Uterus (tissue), 4 donors: Measurements from ENCODE around the gene TBXAS1. TPM values are rescaled to one million over a fixed set of nuclear protein-coding genes. Genes with fewer than 3 reads are reported as not detected.
"Not testable (repeated sequence)": the region's sequence is repeated elsewhere in the genome, so short reads cannot be mapped to it uniquely, and the experiment has no call there.

Source experiments
- DNase-seq, 2 donors: peaks; one replicate each; pipeline ENCODE4 v3.0.0-alpha.2; 2019 to 2020
- H3K27ac ChIP-seq, 2 donors: fragments of 200-600 bp; sonication (generic); 1 replicate in 1 of 2; 2 replicates in 1 of 2; pipeline ENCODE4 v1.5.1; 2016 to 2018
- H3K27me3 ChIP-seq, 2 donors: fragments of 200-600 bp; sonication (generic); one replicate each; pipeline ENCODE4 v1.5.1; 2018 to 2019; ENCODE audit warnings: control low read depth in 1 of 2
- H3K36me3 ChIP-seq, 2 donors: fragments of 200-600 bp; sonication (generic); one replicate each; pipeline ENCODE4 v1.5.1; 2019; ENCODE audit warnings: control low read depth in 1 of 2
- H3K4me1 ChIP-seq, 2 donors: fragments of 200-600 bp; sonication (generic); one replicate each; pipeline ENCODE4 v1.5.1; 2018 to 2019; ENCODE audit warnings: control low read depth in 1 of 2
- H3K4me3 ChIP-seq, 2 donors: fragments of 200-600 bp; sonication (generic); 1 replicate in 1 of 2; 2 replicates in 1 of 2; pipeline ENCODE4 v1.5.1; 2018 to 2019; ENCODE audit warnings: mild to moderate bottlenecking in 1 of 2
- H3K9me3 ChIP-seq, 2 donors: fragments of 200-600 bp; sonication (generic); one replicate each; pipeline ENCODE4 v1.5.1; 2019; ENCODE audit warnings: control low read depth in 1 of 2
- CTCF ChIP-seq, 4 experiments: fragments of 200-600 bp in 2 of 4; fragments of 450-650 bp in 2 of 4; sonication (generic) in 2 of 4; IDR thresholded peaks; one replicate each; pipeline ENCODE4 v1.5.1; 2016 to 2019; ENCODE audit warnings: antibody characterized with exemption in 4 of 4, mild to moderate bottlenecking in 2 of 4, moderate library complexity in 1 of 4
- POLR2A ChIP-seq, 2 donors: fragments of 450-650 bp; IDR thresholded peaks; one replicate each; pipeline ENCODE4 v1.6.1; 2016; ENCODE audit warnings: antibody characterized with exemption in 2 of 2, mild to moderate bottlenecking in 1 of 2, moderate library complexity in 1 of 2
- intact Hi-C: fragments of 100-400 bp; cut with DNase I; formaldehyde crosslinking; loops from one replicate; pipeline ENCODE4 v1.15.1; 2023; ENCODE audit warnings: low total_unique reads
- total RNA-seq, 4 donors: library from RNA; depleted of rRNA in 3 of 4; stranded (reverse); fragments of >200 nt in 3 of 4; gene quantifications; one replicate each; pipeline versions ENCODE4 v1.1.0 to v1.2.4, GENCODE V29; 2014 to 2023
- donor health status: DM: yes; HTN: yes; CAD: no.

Gene TBXAS1
- total RNA-seq, 4 donors from 2014 or later = 6.6 to 14.3 (median 11.9) TPM

- Histone ChIP-seq H3K27me3 (no peaks in the 10 kb centered on the region), H3K27ac (no peak overlapping the region), H3K9me3 (no peaks in the 10 kb centered on the region), H3K36me3 (no peaks in the 10 kb centered on the region), H3K4me3 (no peak overlapping the region), H3K4me1 (no peaks in the 10 kb centered on the region)
- intact Hi-C loops = no loop called here
- TF ChIP-seq CTCF (IDR thresholded peaks at IDR 0.05) (no peak), POLR2A (IDR thresholded peaks at IDR 0.05) (no peak)
- no peak for DNase-seq
These were observed 11.7 kb downstream of the TBXAS1 start for GRCh38 chr7:139840776-139841175.

- TF ChIP-seq CTCF (IDR thresholded peaks at IDR 0.05) (no peak), POLR2A (IDR thresholded peaks at IDR 0.05) (no peak)
- no peaks in the 10 kb centered on the region for H3K36me3 ChIP-seq
- DNase-seq = no peak
- no peak overlapping the region for H3K27ac ChIP-seq
- H3K9me3 ChIP-seq = no peaks in the 10 kb centered on the region
- no peaks in the 10 kb centered on the region for H3K27me3 ChIP-seq
- intact Hi-C loops = no loop called here
- no peaks in the 10 kb centered on the region for H3K4me1 ChIP-seq
- H3K4me3 ChIP-seq = no peak overlapping the region
These were observed 13.5 kb downstream of the TBXAS1 start for GRCh38 chr7:139842401-139843210.

- DNase-seq, H3K9me3 ChIP-seq, H3K36me3 ChIP-seq, intact Hi-C loops, H3K4me1 ChIP-seq, H3K4me3 ChIP-seq, H3K27me3 ChIP-seq, H3K27ac ChIP-seq: not testable (repeated sequence)
These were observed 14.1 kb downstream of the TBXAS1 start for GRCh38 chr7:139843211-139843537.

- Histone ChIP-seq H3K4me1 (no peaks in the 10 kb centered on the region), H3K36me3 (no peaks in the 10 kb centered on the region), H3K4me3 (no peak overlapping the region), H3K27me3 (no peaks in the 10 kb centered on the region), H3K9me3 (no peaks in the 10 kb centered on the region), H3K27ac (no peak overlapping the region)
- TF ChIP-seq POLR2A (IDR thresholded peaks at IDR 0.05) = no peak
- TF ChIP-seq CTCF (IDR thresholded peaks at IDR 0.05) = no peak
- intact Hi-C loops = no loop called here
- DNase-seq = no peak
These were observed 15.8 kb downstream of the TBXAS1 start for GRCh38 chr7:139844779-139845442.

- H3K9me3 ChIP-seq = no peaks in the 10 kb centered on the region
- H3K27ac ChIP-seq = no peak overlapping the region
- no peaks in the 10 kb centered on the region for H3K27me3 ChIP-seq
- TF ChIP-seq POLR2A (IDR thresholded peaks at IDR 0.05) (no peak), CTCF (IDR thresholded peaks at IDR 0.05) (no peak)
- H3K4me3 ChIP-seq = no peak overlapping the region
- H3K4me1 ChIP-seq = no peaks in the 10 kb centered on the region
- no peaks in the 10 kb centered on the region for H3K36me3 ChIP-seq
- DNase-seq = no peak
- intact Hi-C loops = no loop called here
These were observed 16.4 kb downstream of the TBXAS1 start for GRCh38 chr7:139845443-139845805.
